WTC11 (cell line): ENCODE results near the gene YIPF2. TPM values are rescaled to one million over a fixed set of nuclear protein-coding genes. Genes with fewer than 3 reads are reported as not detected.

Source experiments
- ATAC-seq: fragments of 200-7000 bp; cut with Tn5 transposase; 2 replicates; pipeline ENCODE4 v1.10.0; 2021; ENCODE audit warnings: mild to moderate bottlenecking, moderate library complexity
- CTCF ChIA-PET: fragments of 300-600 bp; sonication (Branson Sonifier 250); formaldehyde crosslinking; loops from one replicate; lab custom pipeline; 2021; ENCODE audit warnings: antibody characterized with exemption; lab: Charles Lee
- POLR2A ChIA-PET: fragments of 350-600 bp; sonication (Branson Sonifier 250); formaldehyde crosslinking; loops from one replicate; lab custom pipeline; 2021; ENCODE audit warnings: antibody characterized with exemption; lab: Charles Lee
- DNase-seq: peaks from one replicate; pipeline ENCODE4 v3.0.0; 2021; ENCODE audit warnings: low spot score
- H3K27ac Mint-ChIP-seq: 2 replicates; pipeline ENCODE4 v1.8.0; 2021; ENCODE audit warnings: mixed read lengths
- H3K27me3 Mint-ChIP-seq: 2 replicates; pipeline ENCODE4 v1.8.0; 2021; ENCODE audit warnings: low read depth, mild to moderate bottlenecking, moderate library complexity, mixed read lengths
- H3K36me3 Mint-ChIP-seq: 2 replicates; pipeline ENCODE4 v1.8.0; 2021; ENCODE audit warnings: mixed read lengths
- H3K4me1 Mint-ChIP-seq: 2 replicates; pipeline ENCODE4 v1.8.0; 2022; ENCODE audit warnings: mixed read lengths
- H3K4me3 Mint-ChIP-seq: 2 replicates; pipeline ENCODE4 v1.8.0; 2021; ENCODE audit warnings: mild to moderate bottlenecking, moderate library complexity, mixed read lengths
- H3K9me3 Mint-ChIP-seq: 2 replicates; pipeline ENCODE4 v1.8.0; 2021; ENCODE audit warnings: mixed read lengths
- ATF3 ChIP-seq: sonication (generic); formaldehyde crosslinking; conservative IDR thresholded peaks from 2 replicates; pipeline ENCODE4 v1.8.1; 2022; ENCODE audit warnings: mild to moderate bottlenecking, missing genetic modification reagents
- CREM ChIP-seq: sonication (generic); formaldehyde crosslinking; IDR thresholded peaks from 2 replicates; pipeline ENCODE4 v1.8.1; 2022; ENCODE audit warnings: mild to moderate bottlenecking, missing genetic modification reagents, moderate library complexity
- ELF4 ChIP-seq: sonication (generic); formaldehyde crosslinking; IDR thresholded peaks from 2 replicates; pipeline ENCODE4 v1.8.1; 2022; ENCODE audit warnings: low read depth, mild to moderate bottlenecking, moderate library complexity, missing genetic modification reagents
- GTF2I ChIP-seq: fragments of 250-450 bp; sonication (Bioruptor Pico); conservative IDR thresholded peaks from 2 replicates; pipeline ENCODE4 v1.4.0; 2021; ENCODE audit warnings: mild to moderate bottlenecking
- KAT7 ChIP-seq: sonication (generic); formaldehyde crosslinking; IDR thresholded peaks from 2 replicates; pipeline ENCODE4 v1.8.1; 2023; ENCODE audit warnings: missing genetic modification reagents, mild to moderate bottlenecking, borderline replicate concordance
- MXD4 ChIP-seq: fragments of 250-450 bp; sonication (Bioruptor Pico); IDR thresholded peaks from 2 replicates; pipeline ENCODE4 v1.8.0; 2021; ENCODE audit warnings: mild to moderate bottlenecking, moderate library complexity, borderline replicate concordance
- MYBL2 ChIP-seq: sonication (generic); formaldehyde crosslinking; IDR thresholded peaks from 2 replicates; pipeline ENCODE4 v1.8.1; 2023; ENCODE audit warnings: mild to moderate bottlenecking, moderate library complexity, missing genetic modification reagents
- PRRX2 ChIP-seq: fragments of 250-450 bp; sonication (Bioruptor Pico); IDR thresholded peaks from 2 replicates; pipeline ENCODE4 v1.8.0; 2021; ENCODE audit warnings: mild to moderate bottlenecking
- RORB ChIP-seq: fragments of 250-450 bp; sonication (Bioruptor Pico); IDR thresholded peaks from 2 replicates; pipeline ENCODE4 v1.9.0; 2021; ENCODE audit warnings: mild to moderate bottlenecking
- SMAD4 ChIP-seq: sonication (generic); formaldehyde crosslinking; IDR thresholded peaks from 2 replicates; pipeline ENCODE4 v1.8.0; 2022; ENCODE audit warnings: mild to moderate bottlenecking, missing genetic modification reagents
- SOX15 ChIP-seq: fragments of 250-450 bp; sonication (Bioruptor Pico); IDR thresholded peaks from 2 replicates; pipeline ENCODE4 v1.9.0; 2021; ENCODE audit warnings: mild to moderate bottlenecking
- SP1 ChIP-seq: sonication (generic); formaldehyde crosslinking; conservative IDR thresholded peaks from 2 replicates; pipeline ENCODE4 v1.8.1; 2022; ENCODE audit warnings: missing genetic modification reagents
- STAT6 ChIP-seq: sonication (generic); formaldehyde crosslinking; conservative IDR thresholded peaks from 2 replicates; pipeline ENCODE4 v1.8.1; 2023; ENCODE audit warnings: mild to moderate bottlenecking, low read depth, missing genetic modification reagents, moderate library complexity
- TCF7 ChIP-seq: sonication (generic); formaldehyde crosslinking; IDR thresholded peaks from 2 replicates; pipeline ENCODE4 v1.8.0; 2022; ENCODE audit warnings: mild to moderate bottlenecking, low read depth, missing genetic modification reagents, moderate library complexity
- ZBTB21 ChIP-seq: sonication (generic); formaldehyde crosslinking; IDR thresholded peaks from 2 replicates; pipeline ENCODE4 v1.8.1; 2023; ENCODE audit warnings: mild to moderate bottlenecking, missing genetic modification reagents, borderline replicate concordance
- ZNF671 ChIP-seq: fragments of 250-450 bp; sonication (Bioruptor Pico); IDR thresholded peaks from 2 replicates; pipeline ENCODE4 v1.8.0; 2021; ENCODE audit warnings: mild to moderate bottlenecking
- total RNA-seq: library from RNA; stranded (reverse); gene quantifications from 3 replicates; pipeline ENCODE4 v1.2.3, GENCODE V29; 2021
- TF ChIP-seq, protein P1 (sequence below): sonication (generic); formaldehyde crosslinking; IDR thresholded peaks from 2 replicates; pipeline ENCODE4 v1.8.1; 2023; ENCODE audit warnings: mild to moderate bottlenecking, missing genetic modification reagents, borderline replicate concordance
- TF ChIP-seq, protein P2 (sequence below): sonication (generic); formaldehyde crosslinking; IDR thresholded peaks from 2 replicates; pipeline ENCODE4 v1.8.0; 2022; ENCODE audit warnings: mild to moderate bottlenecking, missing genetic modification reagents

The YIPF2 gene
- total RNA-seq, 1 experiment from 2014 or later = 65.5 TPM

DNA sequence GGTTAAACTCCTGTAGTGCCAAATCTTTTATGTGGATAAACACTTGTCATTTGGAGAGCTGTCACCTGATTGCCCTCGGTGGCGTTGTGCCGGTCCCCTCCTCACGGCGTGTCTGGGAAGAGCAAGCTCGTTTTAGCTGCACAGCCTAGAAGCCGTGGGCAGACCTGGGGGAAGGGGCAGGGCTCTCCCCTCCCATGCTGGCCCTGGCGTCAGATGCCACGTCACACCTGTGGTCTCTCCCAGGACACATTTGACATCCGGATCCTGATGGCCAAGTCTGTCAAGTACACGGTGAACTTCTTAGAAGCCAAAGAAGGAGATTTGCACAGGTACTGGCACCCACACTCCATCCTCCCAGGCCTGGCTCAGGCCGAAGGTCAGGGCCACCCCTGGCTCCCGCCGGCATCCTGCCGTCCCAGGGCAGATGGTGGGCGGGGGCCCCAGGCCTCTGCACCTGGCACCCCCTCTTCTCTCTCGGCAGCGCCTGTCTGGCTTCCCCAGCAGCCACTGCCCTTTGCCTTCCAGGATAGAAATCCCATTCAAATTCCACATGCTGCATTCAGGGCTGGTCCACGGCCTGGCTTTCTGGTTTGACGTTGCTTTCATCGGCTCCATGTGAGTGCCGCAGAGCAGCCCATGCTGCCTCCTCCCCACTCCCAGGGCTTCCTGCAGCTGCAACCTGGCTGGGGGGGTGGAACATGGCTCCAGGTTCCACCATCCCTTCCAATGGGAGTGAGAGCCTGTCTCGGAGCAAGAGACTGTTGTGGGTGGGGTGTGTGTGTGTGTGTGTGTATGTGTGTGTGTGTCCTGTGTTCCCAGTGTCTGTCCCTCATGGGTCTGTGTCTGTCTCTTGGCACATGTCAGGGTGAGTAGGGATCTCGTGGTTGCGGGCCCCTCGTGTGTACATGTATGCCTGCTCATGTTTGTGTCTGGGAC lies 8.8 kb downstream of the YIPF2 start (continued):
- TF ChIP-seq SP1 (no peak), PRRX2 (CRISPR knock-in tag) (no peak), TCF7 (CRISPR knock-in tag) (no peak)
- TF ChIP-seq, protein P1, sequence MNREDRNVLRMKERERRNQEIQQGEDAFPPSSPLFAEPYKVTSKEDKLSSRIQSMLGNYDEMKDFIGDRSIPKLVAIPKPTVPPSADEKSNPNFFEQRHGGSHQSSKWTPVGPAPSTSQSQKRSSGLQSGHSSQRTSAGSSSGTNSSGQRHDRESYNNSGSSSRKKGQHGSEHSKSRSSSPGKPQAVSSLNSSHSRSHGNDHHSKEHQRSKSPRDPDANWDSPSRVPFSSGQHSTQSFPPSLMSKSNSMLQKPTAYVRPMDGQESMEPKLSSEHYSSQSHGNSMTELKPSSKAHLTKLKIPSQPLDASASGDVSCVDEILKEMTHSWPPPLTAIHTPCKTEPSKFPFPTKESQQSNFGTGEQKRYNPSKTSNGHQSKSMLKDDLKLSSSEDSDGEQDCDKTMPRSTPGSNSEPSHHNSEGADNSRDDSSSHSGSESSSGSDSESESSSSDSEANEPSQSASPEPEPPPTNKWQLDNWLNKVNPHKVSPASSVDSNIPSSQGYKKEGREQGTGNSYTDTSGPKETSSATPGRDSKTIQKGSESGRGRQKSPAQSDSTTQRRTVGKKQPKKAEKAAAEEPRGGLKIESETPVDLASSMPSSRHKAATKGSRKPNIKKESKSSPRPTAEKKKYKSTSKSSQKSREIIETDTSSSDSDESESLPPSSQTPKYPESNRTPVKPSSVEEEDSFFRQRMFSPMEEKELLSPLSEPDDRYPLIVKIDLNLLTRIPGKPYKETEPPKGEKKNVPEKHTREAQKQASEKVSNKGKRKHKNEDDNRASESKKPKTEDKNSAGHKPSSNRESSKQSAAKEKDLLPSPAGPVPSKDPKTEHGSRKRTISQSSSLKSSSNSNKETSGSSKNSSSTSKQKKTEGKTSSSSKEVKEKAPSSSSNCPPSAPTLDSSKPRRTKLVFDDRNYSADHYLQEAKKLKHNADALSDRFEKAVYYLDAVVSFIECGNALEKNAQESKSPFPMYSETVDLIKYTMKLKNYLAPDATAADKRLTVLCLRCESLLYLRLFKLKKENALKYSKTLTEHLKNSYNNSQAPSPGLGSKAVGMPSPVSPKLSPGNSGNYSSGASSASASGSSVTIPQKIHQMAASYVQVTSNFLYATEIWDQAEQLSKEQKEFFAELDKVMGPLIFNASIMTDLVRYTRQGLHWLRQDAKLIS (CRISPR knock-in tag) = no peak

- H3K4me1 Mint-ChIP-seq = no peaks in the 10 kb centered on the region
These were observed 10.1 kb downstream of the YIPF2 start for GRCh38 chr19:10918359-10918758.

More at GRCh38 chr19:10918359-10918758, 10.1 kb downstream of the YIPF2 start:
- ChIA-PET CTCF (interaction anchor here (0.5 to 1.3 kb wide), 6 partner anchors 18 to 495 kb away, joined by 3 to 5 read pairs (median 4); no protein-coding TSS in a partner anchor), POLR2A (no interaction called here)
- ATAC-seq = no peak
- no peak for TF ChIP-seq SMAD4 (CRISPR knock-in tag)
- TF ChIP-seq, protein P2, sequence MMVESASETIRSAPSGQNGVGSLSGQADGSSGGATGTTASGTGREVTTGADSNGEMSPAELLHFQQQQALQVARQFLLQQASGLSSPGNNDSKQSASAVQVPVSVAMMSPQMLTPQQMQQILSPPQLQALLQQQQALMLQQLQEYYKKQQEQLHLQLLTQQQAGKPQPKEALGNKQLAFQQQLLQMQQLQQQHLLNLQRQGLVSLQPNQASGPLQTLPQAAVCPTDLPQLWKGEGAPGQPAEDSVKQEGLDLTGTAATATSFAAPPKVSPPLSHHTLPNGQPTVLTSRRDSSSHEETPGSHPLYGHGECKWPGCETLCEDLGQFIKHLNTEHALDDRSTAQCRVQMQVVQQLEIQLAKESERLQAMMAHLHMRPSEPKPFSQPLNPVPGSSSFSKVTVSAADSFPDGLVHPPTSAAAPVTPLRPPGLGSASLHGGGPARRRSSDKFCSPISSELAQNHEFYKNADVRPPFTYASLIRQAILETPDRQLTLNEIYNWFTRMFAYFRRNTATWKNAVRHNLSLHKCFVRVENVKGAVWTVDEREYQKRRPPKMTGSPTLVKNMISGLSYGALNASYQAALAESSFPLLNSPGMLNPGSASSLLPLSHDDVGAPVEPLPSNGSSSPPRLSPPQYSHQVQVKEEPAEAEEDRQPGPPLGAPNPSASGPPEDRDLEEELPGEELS (CRISPR knock-in tag) = no peak
- TF ChIP-seq STAT6 (CRISPR knock-in tag) = no peak
- no peak for TF ChIP-seq ATF3 (CRISPR knock-in tag)
- TF ChIP-seq ZNF671 (CRISPR knock-in tag) = no peak
- TF ChIP-seq MYBL2 = no peak
- no peak for TF ChIP-seq SOX15 (CRISPR knock-in tag)
- TF ChIP-seq GTF2I (CRISPR knock-in tag) = no peak
- TF ChIP-seq RORB (CRISPR knock-in tag) = no peak
- TF ChIP-seq KAT7 (CRISPR knock-in tag) = no peak
- no peak for TF ChIP-seq MXD4 (CRISPR knock-in tag)
- TF ChIP-seq CREM (CRISPR knock-in tag) = no peak
- TF ChIP-seq ELF4 (CRISPR knock-in tag) = no peak
- TF ChIP-seq ZBTB21 = no peak
- TF ChIP-seq, protein P1 (CRISPR knock-in tag) = no peak
- no peak for DNase-seq
- Mint-ChIP-seq H3K36me3 (peaks cover 12% of the 10 kb centered on the region), H3K4me3 (no peak overlapping the region), H3K27ac (no peak overlapping the region), H3K27me3 (no peaks in the 10 kb centered on the region), H3K9me3 (no peaks in the 10 kb centered on the region)
